NCI-H510A treated with DMSO at 0.1 percent for 48 hours (cell line): Measurements from ENCODE around the gene STPG4.

ENCODE experiments used
- DNase-seq: peaks from one replicate; lab custom pipeline; 2025; lab: John Stamatoyannopoulos, UW

Gene STPG4

GRCh38 chr2:47088371-47089082 is 66.6 kb downstream of the STPG4 start:
- DNase-seq = no peak

- DNase-seq = no peak
Measured at GRCh38 chr2:47087051-47087450, 68.1 kb downstream of the STPG4 start.

- no peak for DNase-seq
Measured at GRCh38 chr2:47086571-47086970, 68.5 kb downstream of the STPG4 start.

- no peak for DNase-seq
Measured at GRCh38 chr2:47086054-47086471, 69.0 kb downstream of the STPG4 start.

GRCh38 chr2:47083886-47084687 is 71.0 kb downstream of the STPG4 start:
- DNase-seq = no peak

- DNase-seq = no peak
Measured at GRCh38 chr2:47083485-47083884, 71.6 kb downstream of the STPG4 start.

GRCh38 chr2:47083005-47083404 is 72.1 kb downstream of the STPG4 start:
- DNase-seq = no peak

GRCh38 chr2:47080888-47081301 is 74.2 kb downstream of the STPG4 start:
- no peak for DNase-seq

GRCh38 chr2:47079515-47080412 is 75.3 kb downstream of the STPG4 start:
- no peak for DNase-seq

- no peak for DNase-seq
Measured at GRCh38 chr2:47078541-47079482, 76.3 kb downstream of the STPG4 start.

GRCh38 chr2:47077442-47078117 is 77.5 kb downstream of the STPG4 start:
- DNase-seq = no peak

GRCh38 chr2:47076586-47077441 is 78.3 kb downstream of the STPG4 start:
- DNase-seq = no peak

GRCh38 chr2:47076126-47076506 is 79.0 kb downstream of the STPG4 start:
- no peak for DNase-seq

- no peak for DNase-seq
Measured at GRCh38 chr2:47075361-47076125, 79.6 kb downstream of the STPG4 start.

- no peak for DNase-seq
Measured at GRCh38 chr2:47074691-47075090, 80.4 kb downstream of the STPG4 start.

- no peak for DNase-seq
Measured at GRCh38 chr2:47073641-47074040, 81.5 kb downstream of the STPG4 start.

- no peak for DNase-seq
Measured at GRCh38 chr2:47073217-47073616, 81.9 kb downstream of the STPG4 start.

- DNase-seq = no peak
Measured at GRCh38 chr2:47072728-47073191, 82.3 kb downstream of the STPG4 start.
